GM23338 (cell line): ENCODE measurements around the gene VEGFC. TPM values are rescaled to one million over a fixed set of nuclear protein-coding genes. Genes with fewer than 3 reads are reported as not detected.

ENCODE experiments used
- ATAC-seq: fragments of 200-7000 bp; cut with Tn5 transposase; 3 replicates; pipeline ENCODE4 v1.9.1; 2020
- DNase-seq: peaks from one replicate; pipeline ENCODE4 v3.0.0-alpha.2; 2015; ENCODE audit warnings: low spot score
- H2AFZ ChIP-seq: fragments of 200-600 bp; sonication (generic); 2 replicates; pipeline ENCODE4 v1.8.0; 2016; ENCODE audit warnings: antibody characterized with exemption, mild to moderate bottlenecking, moderate library complexity
- H3F3A ChIP-seq: fragments of 200-600 bp; sonication (generic); replicated peaks from 2 replicates; pipeline ENCODE4 v1.8.0; 2017; ENCODE audit warnings: antibody characterized with exemption, mixed run types, low read depth
- H3K27ac ChIP-seq: fragments of 200-600 bp; sonication (generic); 2 replicates; pipeline ENCODE4 v1.6.1; 2016; ENCODE audit warnings: low read depth
- H3K27me3 ChIP-seq: fragments of 200-600 bp; sonication (generic); 2 replicates; pipeline ENCODE4 v1.8.0; 2016; ENCODE audit warnings: mild to moderate bottlenecking, mixed run types, moderate library complexity; ENCODE audit not compliant: insufficient read depth
- H3K36me3 ChIP-seq: fragments of 200-600 bp; sonication (generic); 2 replicates; pipeline ENCODE4 v1.8.0; 2016; ENCODE audit warnings: mild to moderate bottlenecking; ENCODE audit not compliant: insufficient read depth
- H3K4me1 ChIP-seq: fragments of 200-600 bp; sonication (generic); 2 replicates; pipeline ENCODE4 v1.8.0; 2016; ENCODE audit warnings: mild to moderate bottlenecking, moderate library complexity; ENCODE audit not compliant: insufficient read depth
- H3K4me2 ChIP-seq: fragments of 200-600 bp; sonication (generic); 2 replicates; pipeline ENCODE4 v1.7.1; 2017; ENCODE audit warnings: mixed run types
- H3K4me3 ChIP-seq: fragments of 200-600 bp; sonication (generic); 2 replicates; pipeline ENCODE4 v1.6.1; 2016; ENCODE audit warnings: mixed run types
- H3K79me2 ChIP-seq: fragments of 200-600 bp; sonication (generic); replicated peaks from 2 replicates; pipeline ENCODE4 v1.8.0; 2017; ENCODE audit warnings: mild to moderate bottlenecking; ENCODE audit not compliant: insufficient read depth
- H3K9me2 ChIP-seq: fragments of 200-600 bp; sonication (generic); 2 replicates; pipeline ENCODE4 v1.8.0; 2017; ENCODE audit not compliant: insufficient read depth
- H4K20me1 ChIP-seq: fragments of 200-600 bp; sonication (generic); replicated peaks from 2 replicates; pipeline ENCODE4 v1.8.0; 2017; ENCODE audit warnings: mild to moderate bottlenecking; ENCODE audit not compliant: insufficient read depth
- H3K27ac Mint-ChIP-seq: 2 replicates; pipeline ENCODE4 v1.8.0; 2020; ENCODE audit warnings: inconsistent platforms, mild to moderate bottlenecking, moderate library complexity, mixed read lengths
- H3K27me3 Mint-ChIP-seq: 3 replicates; pipeline ENCODE4 v1.8.0; 2022; ENCODE audit warnings: low read depth, mild to moderate bottlenecking, moderate library complexity, mixed read lengths, inconsistent platforms; ENCODE audit not compliant: insufficient read depth, poor library complexity
- H3K36me3 Mint-ChIP-seq: 3 replicates; pipeline ENCODE4 v1.8.0; 2021; ENCODE audit warnings: low read depth, mild to moderate bottlenecking, inconsistent platforms, moderate library complexity, mixed read lengths
- H3K4me1 Mint-ChIP-seq: 3 replicates; pipeline ENCODE4 v1.8.0; 2020; ENCODE audit warnings: mild to moderate bottlenecking, inconsistent platforms, mixed read lengths
- H3K4me3 Mint-ChIP-seq: 3 replicates; pipeline ENCODE4 v1.8.0; 2021; ENCODE audit warnings: moderate library complexity, mild to moderate bottlenecking, inconsistent platforms, mixed read lengths
- H3K9me3 Mint-ChIP-seq: 3 replicates; pipeline ENCODE4 v1.8.0; 2020; ENCODE audit warnings: moderate library complexity, mild to moderate bottlenecking, inconsistent platforms, mixed read lengths
- CREB1 ChIP-seq: fragments of 250-450 bp; sonication (Bioruptor Pico); IDR thresholded peaks from 2 replicates; pipeline ENCODE4 v1.5.0; 2020; ENCODE audit warnings: low read depth, mild to moderate bottlenecking, moderate library complexity
- CTCF ChIP-seq, 2 experiments: fragments of 200-600 bp in 1 of 2; sonication (generic) in 1 of 2; conservative IDR thresholded peaks; 2 replicates each; pipeline versions ENCODE4 v1.5.1 to v1.6.1; 2016 to 2017; ENCODE audit warnings: antibody characterized with exemption in 2 of 2, low read depth in 2 of 2, mild to moderate bottlenecking in 2 of 2, moderate library complexity in 1 of 2
- EZH2 ChIP-seq: fragments of 200-600 bp; sonication (generic); IDR thresholded peaks from one replicate; pipeline ENCODE4 v1.8.0; 2017; ENCODE audit warnings: antibody characterized with exemption, mild to moderate bottlenecking, low read depth; ENCODE audit not compliant: unreplicated experiment
- EZH2phosphoT487 ChIP-seq: fragments of 200-600 bp; sonication (generic); IDR thresholded peaks from one replicate; pipeline ENCODE4 v1.8.1; 2018; ENCODE audit warnings: antibody characterized with exemption; ENCODE audit not compliant: unreplicated experiment
- NANOG ChIP-seq: IDR thresholded peaks from 2 replicates; pipeline ENCODE4 v1.6.1; 2016; ENCODE audit warnings: antibody characterized with exemption, borderline replicate concordance
- POLR2AphosphoS5 ChIP-seq: IDR thresholded peaks from 2 replicates; pipeline ENCODE4 v1.6.1; 2016; ENCODE audit warnings: antibody characterized with exemption, low read depth
- STAT1 ChIP-seq: IDR thresholded peaks from one replicate; pipeline ENCODE4 v1.6.1; 2016; ENCODE audit warnings: antibody characterized with exemption; ENCODE audit not compliant: unreplicated experiment
- ZNF114 ChIP-seq: fragments of 250-450 bp; sonication (Bioruptor Pico); IDR thresholded peaks from 2 replicates; pipeline ENCODE4 v1.5.0; 2020; ENCODE audit warnings: mild to moderate bottlenecking, moderate library complexity
- ZNF331 ChIP-seq: fragments of 250-450 bp; sonication (Bioruptor Pico); IDR thresholded peaks from 2 replicates; pipeline ENCODE4 v1.5.0; 2020; ENCODE audit warnings: low read depth, mild to moderate bottlenecking, moderate library complexity
- ZNF462 ChIP-seq: fragments of 250-450 bp; sonication (Bioruptor Pico); IDR thresholded peaks from 2 replicates; pipeline ENCODE4 v1.5.0; 2020; ENCODE audit warnings: mild to moderate bottlenecking, moderate library complexity
- polyA plus RNA-seq: library from polyadenylated mRNA; unstranded; fragments of >200 nt; fragmentation: Nextera tagmentation; extraction: Ambion mirVana; gene quantifications from 2 replicates; pipeline ENCODE4 v1.2.1, GENCODE V29; 2016
- total RNA-seq: library from RNA; depleted of rRNA; stranded (reverse); fragments of >200 nt; shearing (Covaris generic); gene quantifications from 2 replicates; pipeline ENCODE4 v1.2.3, GENCODE V29; 2014
- TF ChIP-seq, protein P1 (sequence below): IDR thresholded peaks from 2 replicates; pipeline ENCODE4 v1.6.1; 2016; ENCODE audit warnings: antibody characterized with exemption
- TF ChIP-seq, protein P2 (sequence below): IDR thresholded peaks from one replicate; pipeline ENCODE4 v1.6.1; 2018; ENCODE audit warnings: antibody characterized with exemption; ENCODE audit not compliant: unreplicated experiment

VEGFC gene
- total and polyA plus RNA-seq, 2 experiments from 2014 or later, result 0.87 to 1.1 TPM

- TF ChIP-seq ZNF462 (CRISPR knock-in tag) (no peak), ZNF114 (no peak), EZH2 (no peak), CREB1 (CRISPR knock-in tag) (no peak), STAT1 (no peak), EZH2phosphoT487 (no peak)
These were observed 24.5 kb upstream of the VEGFC start (continued) for GRCh38 chr4:176817204-176817603.

- Histone ChIP-seq H3K4me2 (no peak overlapping the region), H4K20me1 (no peaks in the 10 kb centered on the region), H3K36me3 (no peaks in the 10 kb centered on the region), H3F3A (no peaks in the 10 kb centered on the region), H3K4me3 (no peak overlapping the region), H3K4me1 (0 out of 2 replicates have a peak, but pooled peaks cover 7% of the 10 kb centered on the region), H2AFZ (no peak overlapping the region), H3K27me3 (no peaks in the 10 kb centered on the region), H3K9me2 (no peaks in the 10 kb centered on the region), H3K79me2 (no peaks in the 10 kb centered on the region), H3K27ac (no peak overlapping the region)
- DNase-seq, result no peak
- Mint-ChIP-seq H3K27ac (no peak overlapping the region), H3K36me3 (no peaks in the 10 kb centered on the region), H3K27me3 (no peaks in the 10 kb centered on the region), H3K4me1 (peaks cover 7% of the 10 kb centered on the region; the same call in 2 of the 3 replicates), H3K4me3 (no peak overlapping the region), H3K9me3 (no peaks in the 10 kb centered on the region)
- no peak for ATAC-seq
- TF ChIP-seq POLR2AphosphoS5 (no peak), CREB1 (CRISPR knock-in tag) (no peak), STAT1 (no peak), ZNF331 (CRISPR knock-in tag) (no peak), EZH2phosphoT487 (no peak), NANOG (no peak), EZH2 (no peak), CTCF (conservative IDR thresholded peaks at IDR 0.05; ENCODE audit: low read depth in 2 of 2) (no peak), ZNF114 (no peak)
- TF ChIP-seq, protein P1, sequence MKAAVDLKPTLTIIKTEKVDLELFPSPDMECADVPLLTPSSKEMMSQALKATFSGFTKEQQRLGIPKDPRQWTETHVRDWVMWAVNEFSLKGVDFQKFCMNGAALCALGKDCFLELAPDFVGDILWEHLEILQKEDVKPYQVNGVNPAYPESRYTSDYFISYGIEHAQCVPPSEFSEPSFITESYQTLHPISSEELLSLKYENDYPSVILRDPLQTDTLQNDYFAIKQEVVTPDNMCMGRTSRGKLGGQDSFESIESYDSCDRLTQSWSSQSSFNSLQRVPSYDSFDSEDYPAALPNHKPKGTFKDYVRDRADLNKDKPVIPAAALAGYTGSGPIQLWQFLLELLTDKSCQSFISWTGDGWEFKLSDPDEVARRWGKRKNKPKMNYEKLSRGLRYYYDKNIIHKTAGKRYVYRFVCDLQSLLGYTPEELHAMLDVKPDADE, result no peak
- TF ChIP-seq, protein P2, sequence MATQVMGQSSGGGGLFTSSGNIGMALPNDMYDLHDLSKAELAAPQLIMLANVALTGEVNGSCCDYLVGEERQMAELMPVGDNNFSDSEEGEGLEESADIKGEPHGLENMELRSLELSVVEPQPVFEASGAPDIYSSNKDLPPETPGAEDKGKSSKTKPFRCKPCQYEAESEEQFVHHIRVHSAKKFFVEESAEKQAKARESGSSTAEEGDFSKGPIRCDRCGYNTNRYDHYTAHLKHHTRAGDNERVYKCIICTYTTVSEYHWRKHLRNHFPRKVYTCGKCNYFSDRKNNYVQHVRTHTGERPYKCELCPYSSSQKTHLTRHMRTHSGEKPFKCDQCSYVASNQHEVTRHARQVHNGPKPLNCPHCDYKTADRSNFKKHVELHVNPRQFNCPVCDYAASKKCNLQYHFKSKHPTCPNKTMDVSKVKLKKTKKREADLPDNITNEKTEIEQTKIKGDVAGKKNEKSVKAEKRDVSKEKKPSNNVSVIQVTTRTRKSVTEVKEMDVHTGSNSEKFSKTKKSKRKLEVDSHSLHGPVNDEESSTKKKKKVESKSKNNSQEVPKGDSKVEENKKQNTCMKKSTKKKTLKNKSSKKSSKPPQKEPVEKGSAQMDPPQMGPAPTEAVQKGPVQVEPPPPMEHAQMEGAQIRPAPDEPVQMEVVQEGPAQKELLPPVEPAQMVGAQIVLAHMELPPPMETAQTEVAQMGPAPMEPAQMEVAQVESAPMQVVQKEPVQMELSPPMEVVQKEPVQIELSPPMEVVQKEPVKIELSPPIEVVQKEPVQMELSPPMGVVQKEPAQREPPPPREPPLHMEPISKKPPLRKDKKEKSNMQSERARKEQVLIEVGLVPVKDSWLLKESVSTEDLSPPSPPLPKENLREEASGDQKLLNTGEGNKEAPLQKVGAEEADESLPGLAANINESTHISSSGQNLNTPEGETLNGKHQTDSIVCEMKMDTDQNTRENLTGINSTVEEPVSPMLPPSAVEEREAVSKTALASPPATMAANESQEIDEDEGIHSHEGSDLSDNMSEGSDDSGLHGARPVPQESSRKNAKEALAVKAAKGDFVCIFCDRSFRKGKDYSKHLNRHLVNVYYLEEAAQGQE, result no peak
These were observed 22.0 kb upstream of the VEGFC start for GRCh38 chr4:176814770-176815169.
